ENCODE measurements around the gene HSF4. TPM values are rescaled to one million over a fixed set of nuclear protein-coding genes. Genes with fewer than 3 reads are reported as not detected.

The HSF4 gene
- total and polyA plus RNA-seq, 2 donors (not counting 3 experiments of a cell fraction or from before 2014, with no cell fraction given) = 4.8 to 5.5 TPM

GRCh38 chr16:67187175-67187890, 22.8 kb downstream of the HSF4 start:
- Histone ChIP-seq H3K27me3 (ENCODE audit: control insufficient read depth in 2 of 2, insufficient read depth in 2 of 2, low read length in 2 of 2) (no peaks in the 10 kb centered on the region), H3K4me1 (ENCODE audit: control insufficient read depth, extremely low read depth, insufficient read depth, low read length) (peaks cover 40% of the 10 kb centered on the region), H3K4me3 (replicated peaks in 1 of 3; ENCODE audit: insufficient read depth in 1 of 3, low read depth in 1 of 3, low read length in 3 of 3) (no peak overlapping the region), H4K20me1 (replicated peaks; ENCODE audit: control insufficient read depth, extremely low read depth, insufficient read depth, low read length) (no peaks in the 10 kb centered on the region), H2AFZ (ENCODE audit: low read depth, low read length) (no peak overlapping the region), H3K4me2 (ENCODE audit: insufficient read depth, low read length) (no peak overlapping the region), H3K79me2 (ENCODE audit: control insufficient read depth, insufficient read depth, low read length) (peaks cover 13% of the 10 kb centered on the region), H3K27ac (ENCODE audit: insufficient read depth, low read depth, low read length) (no peak overlapping the region), H3K9ac (replicated peaks; ENCODE audit: extremely low read depth, insufficient read depth, low read length) (no peak overlapping the region), H3K9me1 (replicated peaks; ENCODE audit: control insufficient read depth, extremely low read depth, insufficient read depth, low read length) (no peaks in the 10 kb centered on the region), H3K9me3 (replicated peaks; ENCODE audit: control insufficient read depth, insufficient read depth, low read length) (no peaks in the 10 kb centered on the region), H3K36me3 (ENCODE audit: control insufficient read depth in 2 of 2, extremely low read depth in 1 of 2, insufficient read depth in 2 of 2, low read length in 2 of 2) (no peaks in the 10 kb centered on the region)
- TF ChIP-seq EZH2 (IDR thresholded peaks at IDR 0.05; ENCODE audit: borderline replicate concordance, low read depth, low read length, severe bottlenecking) (no peak), MYC (IDR thresholded peaks at IDR 0.05; ENCODE audit: low read depth, low read length) (no peak), POLR2AphosphoS5 (IDR thresholded peaks at IDR 0.05; ENCODE audit: insufficient read depth, low read depth, low read length) (no peak), FOS (IDR thresholded peaks at IDR 0.05; ENCODE audit: borderline replicate concordance, insufficient read depth, low read length) (no peak), JUN (IDR thresholded peaks at IDR 0.05; ENCODE audit: borderline replicate concordance, insufficient read depth, insufficient read length, low read depth) (no peak), GATA2 (IDR thresholded peaks at IDR 0.05; ENCODE audit: insufficient read depth, insufficient read length, low read depth, low read length) (no peak)
- TF ChIP-seq, protein P1, sequence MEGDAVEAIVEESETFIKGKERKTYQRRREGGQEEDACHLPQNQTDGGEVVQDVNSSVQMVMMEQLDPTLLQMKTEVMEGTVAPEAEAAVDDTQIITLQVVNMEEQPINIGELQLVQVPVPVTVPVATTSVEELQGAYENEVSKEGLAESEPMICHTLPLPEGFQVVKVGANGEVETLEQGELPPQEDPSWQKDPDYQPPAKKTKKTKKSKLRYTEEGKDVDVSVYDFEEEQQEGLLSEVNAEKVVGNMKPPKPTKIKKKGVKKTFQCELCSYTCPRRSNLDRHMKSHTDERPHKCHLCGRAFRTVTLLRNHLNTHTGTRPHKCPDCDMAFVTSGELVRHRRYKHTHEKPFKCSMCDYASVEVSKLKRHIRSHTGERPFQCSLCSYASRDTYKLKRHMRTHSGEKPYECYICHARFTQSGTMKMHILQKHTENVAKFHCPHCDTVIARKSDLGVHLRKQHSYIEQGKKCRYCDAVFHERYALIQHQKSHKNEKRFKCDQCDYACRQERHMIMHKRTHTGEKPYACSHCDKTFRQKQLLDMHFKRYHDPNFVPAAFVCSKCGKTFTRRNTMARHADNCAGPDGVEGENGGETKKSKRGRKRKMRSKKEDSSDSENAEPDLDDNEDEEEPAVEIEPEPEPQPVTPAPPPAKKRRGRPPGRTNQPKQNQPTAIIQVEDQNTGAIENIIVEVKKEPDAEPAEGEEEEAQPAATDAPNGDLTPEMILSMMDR (IDR thresholded peaks at IDR 0.05; ENCODE audit: extremely low read depth in 1 of 2, insufficient read depth in 1 of 2, low read depth in 1 of 2, low read length in 2 of 2) = no peak
- TF ChIP-seq, protein P2, sequence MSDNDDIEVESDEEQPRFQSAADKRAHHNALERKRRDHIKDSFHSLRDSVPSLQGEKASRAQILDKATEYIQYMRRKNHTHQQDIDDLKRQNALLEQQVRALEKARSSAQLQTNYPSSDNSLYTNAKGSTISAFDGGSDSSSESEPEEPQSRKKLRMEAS (IDR thresholded peaks at IDR 0.05; ENCODE audit: insufficient read depth, insufficient read length) = no peak
- CTCF ChIA-PET = interaction anchor here (1.0 to 2.8 kb wide), 3 partner anchors 10 to 219 kb away, joined by 3 to 11 read pairs (median 5); no protein-coding TSS in a partner anchor
- dilution Hi-C loops (cut with MboI; ENCODE audit: extremely low pct_ligation_motif_present, low sequenced_read_pairs) (no loop called here), intact Hi-C loops (cut with micrococcal nuclease) (no loop called here)
- POLR2A ChIA-PET = no interaction called here
- no peak for DNase-seq (ENCODE audit: low read depth, low spot score)
- no TSS peak for BruUV-seq (replicated peaks)
- FAIRE-seq = no peak

All from endothelial cell of umbilical vein (primary cell).